H9 (cell line): ENCODE data around the gene MYCBP2. TPM values are rescaled to one million over a fixed set of nuclear protein-coding genes. Genes with fewer than 3 reads are reported as not detected.

Experiments used
- DNase-seq: peaks from one replicate; pipeline ENCODE4 v3.0.0-alpha.2; 2017
- H2AFZ ChIP-seq: one replicate; pipeline ENCODE4 v1.6.1; 2013; ENCODE audit warnings: mild to moderate bottlenecking, low read length, control low read depth, moderate library complexity
- H2AK5ac ChIP-seq: 2 replicates; pipeline ENCODE4 v1.6.1; 2013; ENCODE audit warnings: low read length, control low read depth, mixed read lengths; ENCODE audit not compliant: insufficient read length
- H2BK120ac ChIP-seq: one replicate; pipeline ENCODE4 v1.6.1; 2013; ENCODE audit warnings: low read depth, mild to moderate bottlenecking, low read length, control low read depth, inconsistent platforms; ENCODE audit not compliant: poor library complexity, severe bottlenecking
- H2BK12ac ChIP-seq: 2 replicates; pipeline ENCODE4 v1.6.1; 2013; ENCODE audit warnings: low read length, control low read depth, mixed read lengths, low read depth; ENCODE audit not compliant: insufficient read length
- H2BK15ac ChIP-seq: 2 replicates; pipeline ENCODE4 v1.6.1; 2013; ENCODE audit warnings: low read depth, low read length, control low read depth
- H2BK20ac ChIP-seq: one replicate; pipeline ENCODE4 v1.6.1; 2013; ENCODE audit warnings: low read depth, mild to moderate bottlenecking, low read length, control low read depth, inconsistent platforms; ENCODE audit not compliant: poor library complexity, severe bottlenecking
- H2BK5ac ChIP-seq: 2 replicates; pipeline ENCODE4 v1.6.1; 2013; ENCODE audit warnings: low read length, control low read depth, mixed read lengths; ENCODE audit not compliant: insufficient read length
- H3K14ac ChIP-seq: 2 replicates; pipeline ENCODE4 v1.6.1; 2013; ENCODE audit warnings: low read length, control low read depth; ENCODE audit not compliant: insufficient read depth
- H3K18ac ChIP-seq: 2 replicates; pipeline ENCODE4 v1.6.1; 2013; ENCODE audit warnings: low read depth, mild to moderate bottlenecking, mixed read lengths, low read length, control low read depth; ENCODE audit not compliant: insufficient read length
- H3K23ac ChIP-seq: 2 replicates; pipeline ENCODE4 v1.6.1; 2013; ENCODE audit warnings: low read length, control low read depth, mixed read lengths, low read depth; ENCODE audit not compliant: insufficient read length
- H3K23me2 ChIP-seq: 2 replicates; pipeline ENCODE4 v1.6.1; 2013; ENCODE audit warnings: low read depth, mild to moderate bottlenecking, mixed read lengths, low read length, control low read depth; ENCODE audit not compliant: insufficient read length, poor library complexity, severe bottlenecking
- H3K27ac ChIP-seq: 2 replicates; pipeline ENCODE4 v1.5.1; 2013; ENCODE audit warnings: low read length, control low read depth, mixed read lengths, low read depth; ENCODE audit not compliant: insufficient read length
- H3K27me3 ChIP-seq: 2 replicates; pipeline ENCODE4 v1.6.1; 2013; ENCODE audit warnings: low read length, control low read depth, inconsistent platforms; ENCODE audit not compliant: insufficient read depth
- H3K4ac ChIP-seq: 2 replicates; pipeline ENCODE4 v1.6.1; 2013; ENCODE audit warnings: low read depth, mild to moderate bottlenecking, control low read depth, inconsistent platforms, low read length, moderate library complexity
- H3K4me1 ChIP-seq: 2 replicates; pipeline ENCODE4 v1.6.1; 2013; ENCODE audit warnings: low read length, control low read depth, inconsistent platforms; ENCODE audit not compliant: insufficient read depth
- H3K4me2 ChIP-seq: 2 replicates; pipeline ENCODE4 v1.6.1; 2013; ENCODE audit warnings: low read length, control low read depth, mixed read lengths; ENCODE audit not compliant: insufficient read length, insufficient read depth
- H3K56ac ChIP-seq: 2 replicates; pipeline ENCODE4 v1.6.1; 2013; ENCODE audit warnings: low read depth, mild to moderate bottlenecking, mixed read lengths, low read length, control low read depth; ENCODE audit not compliant: insufficient read length
- H3K79me1 ChIP-seq: 2 replicates; pipeline ENCODE4 v1.6.1; 2013; ENCODE audit warnings: low read depth, mild to moderate bottlenecking, moderate library complexity, low read length, control low read depth, inconsistent platforms; ENCODE audit not compliant: insufficient read depth, poor library complexity, severe bottlenecking
- H3K79me2 ChIP-seq: 2 replicates; pipeline ENCODE4 v1.6.1; 2013; ENCODE audit warnings: low read length, control low read depth, inconsistent platforms; ENCODE audit not compliant: insufficient read depth
- H3K9ac ChIP-seq: 2 replicates; pipeline ENCODE4 v1.6.1; 2013; ENCODE audit warnings: low read length, control low read depth, mixed read lengths; ENCODE audit not compliant: insufficient read length; ENCODE audit errors: extremely low read depth
- H3K9me3 ChIP-seq: one replicate; pipeline ENCODE4 v1.6.1; 2013; ENCODE audit warnings: low read depth, low read length, inconsistent platforms; ENCODE audit not compliant: control insufficient read depth
- H3T11ph ChIP-seq: one replicate; pipeline ENCODE4 v1.6.1; 2013; ENCODE audit warnings: mild to moderate bottlenecking, low read length, control low read depth, inconsistent platforms
- H4K20me1 ChIP-seq: one replicate; pipeline ENCODE4 v1.6.1; 2013; ENCODE audit not compliant: control insufficient read depth, insufficient read length, insufficient read depth
- H4K5ac ChIP-seq: 2 replicates; pipeline ENCODE4 v1.6.1; 2013; ENCODE audit warnings: low read depth, mild to moderate bottlenecking, mixed read lengths, low read length, control low read depth; ENCODE audit not compliant: insufficient read length
- H4K8ac ChIP-seq: replicated peaks from 2 replicates; pipeline ENCODE4 v1.6.1; 2013; ENCODE audit warnings: low read length, control low read depth, mixed read lengths, low read depth; ENCODE audit not compliant: insufficient read length
- H4K91ac ChIP-seq: 2 replicates; pipeline ENCODE4 v1.6.1; 2013; ENCODE audit warnings: low read depth, mild to moderate bottlenecking, moderate library complexity, mixed read lengths, low read length, control low read depth; ENCODE audit not compliant: insufficient read length
- H3K27ac Mint-ChIP-seq, 3 experiments: 2 replicates in 2 of 3; 3 replicates in 1 of 3; pipeline ENCODE4 v1.8.0; 2020 to 2021; ENCODE audit warnings: mixed read lengths in 3 of 3, mild to moderate bottlenecking in 1 of 3, moderate library complexity in 1 of 3
- H3K27me3 Mint-ChIP-seq: 2 replicates; pipeline ENCODE4 v1.8.0; 2021; ENCODE audit warnings: low read depth, mild to moderate bottlenecking, moderate library complexity, mixed read lengths
- H3K36me3 Mint-ChIP-seq, 3 experiments: 2 replicates in 2 of 3; 3 replicates in 1 of 3; pipeline ENCODE4 v1.8.0; 2020 to 2021; ENCODE audit warnings: low read depth in 3 of 3, mixed read lengths in 3 of 3; ENCODE audit not compliant: insufficient read depth in 1 of 3
- H3K4me1 Mint-ChIP-seq, 2 experiments: 2 replicates each; pipeline ENCODE4 v1.8.0; 2020; ENCODE audit warnings: mixed read lengths in 2 of 2
- H3K4me3 Mint-ChIP-seq, 2 experiments: 2 replicates in 1 of 2; 3 replicates in 1 of 2; pipeline ENCODE4 v1.8.0; 2020 to 2021; ENCODE audit warnings: mild to moderate bottlenecking in 2 of 2, mixed read lengths in 2 of 2, moderate library complexity in 1 of 2
- H3K9me3 Mint-ChIP-seq, 2 experiments: 2 replicates in 1 of 2; 3 replicates in 1 of 2; pipeline ENCODE4 v1.8.0; 2020; ENCODE audit warnings: mild to moderate bottlenecking in 2 of 2, mixed read lengths in 2 of 2, moderate library complexity in 1 of 2
- WGBS: extraction: QIAGEN DNeasy Blood & Tissue Kit; methylation state at CpG from one replicate; pipeline ENCODE4 v1.1.7; 2013; ENCODE audit warnings: missing lambda C conversion rate, low lambda C conversion rate, mixed read lengths; ENCODE audit not compliant: insufficient read length; ENCODE audit errors: extremely low coverage; 5-methylcytosine and 5-hydroxymethylcytosine counted together
- total RNA-seq: library from RNA; stranded (reverse); gene quantifications from 2 replicates; pipeline ENCODE4 v1.2.1, GENCODE V29; 2021
- TF ChIP-seq, protein P1 (sequence below): fragments of 200-600 bp; sonication (generic); conservative IDR thresholded peaks from 3 replicates; pipeline ENCODE4 v1.8.0; 2021; ENCODE audit warnings: antibody characterized with exemption, mild to moderate bottlenecking

Gene MYCBP2
- total RNA-seq, 1 experiment from 2014 or later: 32.0 TPM

DNA sequence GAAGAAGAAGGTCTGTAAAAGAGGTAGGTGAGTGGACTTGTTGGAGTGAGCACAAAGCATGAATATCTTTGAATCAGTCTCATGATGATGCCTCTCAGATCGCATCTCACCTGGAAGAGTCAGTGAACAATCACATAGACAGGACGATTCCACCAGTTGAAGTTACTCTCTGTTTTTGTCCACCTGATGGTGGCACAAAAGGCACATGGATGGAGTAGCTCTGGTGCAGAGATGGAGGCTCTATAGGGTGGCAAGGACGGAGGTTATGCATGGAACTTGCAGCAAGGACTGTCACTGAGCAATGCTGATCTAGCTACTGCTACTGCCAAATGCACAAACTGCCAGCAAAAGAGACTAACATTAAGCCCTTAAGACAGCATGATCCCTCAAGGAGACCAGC, 10.3 kb upstream of the MYCBP2 start:
- H2AFZ ChIP-seq: no peak overlapping the region
- no peaks in the 10 kb centered on the region for H3K4me1 ChIP-seq
- H3T11ph ChIP-seq: no peak overlapping the region
- H2BK5ac ChIP-seq: no peak overlapping the region
- H4K5ac ChIP-seq: no peak overlapping the region
- no peak overlapping the region for H3K14ac ChIP-seq
- H3K9ac ChIP-seq: no peak overlapping the region
- no peaks in the 10 kb centered on the region for H3K9me3 ChIP-seq
- no CpG with 5 or more reads among the region's 3 CpGs for WGBS
- no peak overlapping the region for H2BK120ac ChIP-seq
- H3K4me3 Mint-ChIP-seq: no peak overlapping the region
- H4K91ac ChIP-seq: no peak overlapping the region
- H3K18ac ChIP-seq: no peak overlapping the region
- H3K23me2 ChIP-seq: no peaks in the 10 kb centered on the region
- no peaks in the 10 kb centered on the region; a peak in 1 of 5 replicates for H3K9me3 Mint-ChIP-seq
- H2BK15ac ChIP-seq: no peak overlapping the region
- H3K79me1 ChIP-seq: no peaks in the 10 kb centered on the region
- DNase-seq: no peak
- no peak overlapping the region for H3K27ac ChIP-seq
- H3K79me2 ChIP-seq: no peaks in the 10 kb centered on the region
- H3K36me3 Mint-ChIP-seq: no peaks in the 10 kb centered on the region; a peak in 1 of 7 replicates
- no peak overlapping the region for H3K56ac ChIP-seq
- no peaks in the 10 kb centered on the region for H3K27me3 ChIP-seq
- H3K27me3 Mint-ChIP-seq: peaks cover 2% of the 10 kb centered on the region
- H2AK5ac ChIP-seq: no peak overlapping the region
- TF ChIP-seq, protein P1, sequence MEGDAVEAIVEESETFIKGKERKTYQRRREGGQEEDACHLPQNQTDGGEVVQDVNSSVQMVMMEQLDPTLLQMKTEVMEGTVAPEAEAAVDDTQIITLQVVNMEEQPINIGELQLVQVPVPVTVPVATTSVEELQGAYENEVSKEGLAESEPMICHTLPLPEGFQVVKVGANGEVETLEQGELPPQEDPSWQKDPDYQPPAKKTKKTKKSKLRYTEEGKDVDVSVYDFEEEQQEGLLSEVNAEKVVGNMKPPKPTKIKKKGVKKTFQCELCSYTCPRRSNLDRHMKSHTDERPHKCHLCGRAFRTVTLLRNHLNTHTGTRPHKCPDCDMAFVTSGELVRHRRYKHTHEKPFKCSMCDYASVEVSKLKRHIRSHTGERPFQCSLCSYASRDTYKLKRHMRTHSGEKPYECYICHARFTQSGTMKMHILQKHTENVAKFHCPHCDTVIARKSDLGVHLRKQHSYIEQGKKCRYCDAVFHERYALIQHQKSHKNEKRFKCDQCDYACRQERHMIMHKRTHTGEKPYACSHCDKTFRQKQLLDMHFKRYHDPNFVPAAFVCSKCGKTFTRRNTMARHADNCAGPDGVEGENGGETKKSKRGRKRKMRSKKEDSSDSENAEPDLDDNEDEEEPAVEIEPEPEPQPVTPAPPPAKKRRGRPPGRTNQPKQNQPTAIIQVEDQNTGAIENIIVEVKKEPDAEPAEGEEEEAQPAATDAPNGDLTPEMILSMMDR: no peak
- H2BK12ac ChIP-seq: no peak overlapping the region
- H4K8ac ChIP-seq: no peak overlapping the region
- no peak overlapping the region for H3K4ac ChIP-seq
- H3K4me2 ChIP-seq: no peak overlapping the region
- no peak overlapping the region for H3K23ac ChIP-seq
- H4K20me1 ChIP-seq: no peaks in the 10 kb centered on the region
- H3K27ac Mint-ChIP-seq: no peak overlapping the region
- no peak overlapping the region for H2BK20ac ChIP-seq
- H3K4me1 Mint-ChIP-seq: peaks cover 0 to 5% of the 10 kb centered on the region in 2 experiments; a peak in 1 of 4 replicates
